ENCODE measurements around the gene IVNS1ABP. TPM values are rescaled to one million over a fixed set of nuclear protein-coding genes. Genes with fewer than 3 reads are reported as not detected.

IVNS1ABP gene
- total and polyA plus RNA-seq, 10 of the 15 experiments (the other 5 are each of a cell fraction or from before 2014, with no cell fraction given), result 19.2 to 154 (median 43.9) TPM

- in situ Hi-C loops (cut with MboI), result no loop called here
Observed at GRCh38 chr1:185355947-185356346, 38.9 kb upstream of the IVNS1ABP start.

More at GRCh38 chr1:185355947-185356346, 38.9 kb upstream of the IVNS1ABP start:
- BruUV-seq (replicated peaks), result no TSS peak
- Histone ChIP-seq H3K79me2 (ENCODE audit: control insufficient read depth, insufficient read depth, low read length) (no peaks in the 10 kb centered on the region), H2AFZ (ENCODE audit: control insufficient read depth, low read depth, low read length) (no peak overlapping the region), H3K9me3 (replicated peaks; ENCODE audit: control insufficient read depth, insufficient read depth, low read length) (no peaks in the 10 kb centered on the region; the same call in 2 of the 3 replicates), H4K20me1 (ENCODE audit: control insufficient read depth, insufficient read depth) (no peaks in the 10 kb centered on the region), H3K4me3 (no peak overlapping the region), H3K27ac (ENCODE audit: control insufficient read depth, insufficient read depth) (no peak overlapping the region), H3K27me3 (replicated peaks in 1 of 2; ENCODE audit: control insufficient read depth in 2 of 2, insufficient read depth in 2 of 2, low read length in 1 of 2) (no peaks in the 10 kb centered on the region), H3K9ac (ENCODE audit: control insufficient read depth, insufficient read depth, low read length) (no peak overlapping the region), H3K4me2 (ENCODE audit: control insufficient read depth, insufficient read depth) (no peak overlapping the region), H3K4me1 (ENCODE audit: control insufficient read depth, insufficient read depth, low read length) (no peaks in the 10 kb centered on the region), H3K36me3 (ENCODE audit: control insufficient read depth in 2 of 2, insufficient read depth in 2 of 2, low read length in 1 of 2) (no peaks in the 10 kb centered on the region)
- ChIA-PET RAD21 (ENCODE audit: unreplicated experiment) (interaction anchor here (1.5 kb wide), 1 partner anchor 9 kb away, joined by 3 read pairs; no protein-coding TSS in a partner anchor), POLR2A (no interaction called here), SMC1A (ENCODE audit: uncharacterized antibody, unreplicated experiment) (interaction anchor here (0.6 kb wide), 1 partner anchor 10 kb away, joined by 3 read pairs; no protein-coding TSS in a partner anchor), CTCF (no interaction called here)
- ATAC-seq (no peak), FAIRE-seq (no peak), DNase-seq (ENCODE audit: low read depth, low spot score) (no peak)
- TF ChIP-seq BCLAF1 (IDR thresholded peaks at IDR 0.05), result no peak
- no peak for TF ChIP-seq HCFC1 (IDR thresholded peaks at IDR 0.05; ENCODE audit: low read length)
- TF ChIP-seq MAX (IDR thresholded peaks at IDR 0.05; ENCODE audit: low read depth, low read length), result no peak
- no peak for TF ChIP-seq SMC3 (IDR thresholded peaks at IDR 0.05; ENCODE audit: borderline replicate concordance, low read length)
- TF ChIP-seq BMI1 (IDR thresholded peaks at IDR 0.05; ENCODE audit: borderline replicate concordance), result no peak
- TF ChIP-seq ZBTB11 (CRISPR knock-in tag; IDR thresholded peaks at IDR 0.05), result no peak
- TF ChIP-seq ZNF687 (IDR thresholded peaks at IDR 0.05), result no peak
- no peak for TF ChIP-seq ZSCAN29 (IDR thresholded peaks at IDR 0.05)
- no peak for TF ChIP-seq RFX5 (IDR thresholded peaks at IDR 0.05; ENCODE audit: low read depth, low read length)
- intact Hi-C loops (cut with micrococcal nuclease; ENCODE audit: unreplicated experiment), result no loop called here
- 81% methylated on average over 2 of the region's 2 CpGs for WGBS (ENCODE audit: insufficient coverage, insufficient replicate concordance, low lambda C conversion rate, missing lambda C conversion rate)

Measured in GM12878 (cell line).